ENCODE measurements around the gene HOXA5.
A peak's percentile ranks its signal among the peaks of the same experiment; 100 is the strongest.

HOXA5 gene

GRCh38 chr7:27104341-27105058 is 39.0 kb downstream of the HOXA5 start:
- DNase-seq = peak; percentile 39

- DNase-seq = peak; percentile 30
These were observed 39.8 kb downstream of the HOXA5 start for GRCh38 chr7:27103489-27104226.

- peak; percentile 37 for DNase-seq
These were observed 40.7 kb downstream of the HOXA5 start, which contains the start of gene HOXA2 for GRCh38 chr7:27102581-27103442. TSS of gene HOXA2 (minus strand) at chr7:27102683. CDS start at chr7:27102500, 183 bp downstream.

GRCh38 chr7:27101957-27102580 is 41.4 kb downstream of the HOXA5 start:
- DNase-seq = peak; percentile 41

- DNase-seq = peak; percentile 35
These were observed 42.1 kb downstream of the HOXA5 start for GRCh38 chr7:27101171-27101956.

GRCh38 chr7:27100694-27101170 is 42.7 kb downstream of the HOXA5 start:
- no peak for DNase-seq

GRCh38 chr7:27099453-27100370 is 43.8 kb downstream of the HOXA5 start:
- no peak for DNase-seq

- DNase-seq = peak; percentile 54
These were observed 44.7 kb downstream of the HOXA5 start for GRCh38 chr7:27098578-27099451.

GRCh38 chr7:27097686-27098577 is 45.5 kb downstream of the HOXA5 start:
- no peak for DNase-seq

- peak; percentile 72 for DNase-seq
These were observed 46.5 kb downstream of the HOXA5 start for GRCh38 chr7:27096768-27097514.

GRCh38 chr7:27095897-27096767 is 47.3 kb downstream of the HOXA5 start, which contains the start of gene HOXA1:
TSS of gene HOXA1 (minus strand) at chr7:27096000. CDS start at chr7:27095912, 88 bp downstream.
- peak; percentile 90 for DNase-seq

GRCh38 chr7:27095050-27095896 is 48.2 kb downstream of the HOXA5 start:
- DNase-seq = no peak

- DNase-seq = no peak
These were observed 49.0 kb downstream of the HOXA5 start for GRCh38 chr7:27094304-27095049.

GRCh38 chr7:27093184-27093895 is 50.1 kb downstream of the HOXA5 start:
- DNase-seq = no peak

Measured in left hindlimb (tissue), 1 donor.